Loucy (cell line): Measurements from ENCODE around the gene RNF182.

Source experiments
- H2AFZ ChIP-seq: fragments of 200-600 bp; sonication (generic); 2 replicates; pipeline ENCODE4 v1.6.0; 2016; ENCODE audit warnings: antibody characterized with exemption, mild to moderate bottlenecking, low read length, moderate library complexity
- H3F3A ChIP-seq: fragments of 200-600 bp; 2 replicates; pipeline ENCODE4 v1.6.0; 2016; ENCODE audit warnings: antibody characterized with exemption, low read depth, mild to moderate bottlenecking
- H3K27me3 ChIP-seq: fragments of 200-600 bp; sonication (generic); 2 replicates; pipeline ENCODE4 v1.6.1; 2014; ENCODE audit warnings: low read length, mild to moderate bottlenecking; ENCODE audit not compliant: insufficient read depth, poor library complexity, severe bottlenecking
- H3K36me3 ChIP-seq: fragments of 200-600 bp; sonication (generic); 2 replicates; pipeline ENCODE4 v1.6.1; 2016; ENCODE audit warnings: low read length; ENCODE audit not compliant: insufficient read depth
- H3K4me1 ChIP-seq: fragments of 200-600 bp; sonication (generic); 2 replicates; pipeline ENCODE4 v1.5.1; 2014; ENCODE audit warnings: low read length, mild to moderate bottlenecking; ENCODE audit not compliant: insufficient read depth, poor library complexity, severe bottlenecking
- H3K4me2 ChIP-seq: fragments of 200-600 bp; sonication (generic); 2 replicates; pipeline ENCODE4 v1.6.0; 2014; ENCODE audit warnings: antibody characterized with exemption, low read length, low read depth, mild to moderate bottlenecking; ENCODE audit not compliant: poor library complexity, severe bottlenecking
- H3K4me3 ChIP-seq: fragments of 200-600 bp; sonication (generic); 2 replicates; pipeline ENCODE4 v1.5.1; 2014; ENCODE audit warnings: low read length, mild to moderate bottlenecking, mixed read lengths; ENCODE audit not compliant: poor library complexity, severe bottlenecking
- H3K79me2 ChIP-seq: fragments of 200-600 bp; sonication (generic); 2 replicates; pipeline ENCODE4 v1.6.1; 2014; ENCODE audit warnings: low read length; ENCODE audit not compliant: insufficient read depth
- H3K9ac ChIP-seq: fragments of 200-600 bp; sonication (generic); 2 replicates; pipeline ENCODE4 v1.6.0; 2014; ENCODE audit warnings: mild to moderate bottlenecking, low read depth, low read length, moderate library complexity; ENCODE audit not compliant: poor library complexity, severe bottlenecking
- H3K9me2 ChIP-seq: fragments of 200-600 bp; sonication (generic); replicated peaks from 2 replicates; pipeline ENCODE4 v1.6.1; 2016; ENCODE audit warnings: low read depth, low read length, mixed read lengths
- H3K9me3 ChIP-seq: fragments of 200-600 bp; sonication (generic); 2 replicates; pipeline ENCODE4 v1.6.1; 2014; ENCODE audit warnings: mild to moderate bottlenecking, antibody characterized with exemption, low read length, low read depth; ENCODE audit not compliant: insufficient read depth
- H4K20me1 ChIP-seq: fragments of 200-600 bp; sonication (generic); 2 replicates; pipeline ENCODE4 v1.6.0; 2014; ENCODE audit warnings: antibody characterized with exemption, low read length, mild to moderate bottlenecking; ENCODE audit not compliant: insufficient read depth, poor library complexity, severe bottlenecking
- EZH2phosphoT487 ChIP-seq: fragments of 200-600 bp; IDR thresholded peaks from 2 replicates; pipeline ENCODE4 v1.6.1; 2018; ENCODE audit warnings: antibody characterized with exemption, mild to moderate bottlenecking, moderate library complexity, borderline replicate concordance
- TF ChIP-seq, protein P1 (sequence below): fragments of 200-600 bp; sonication (generic); conservative IDR thresholded peaks from 2 replicates; pipeline ENCODE4 v1.5.1; 2014; ENCODE audit warnings: mild to moderate bottlenecking, antibody characterized with exemption, low read length

RNF182 gene

DNA sequence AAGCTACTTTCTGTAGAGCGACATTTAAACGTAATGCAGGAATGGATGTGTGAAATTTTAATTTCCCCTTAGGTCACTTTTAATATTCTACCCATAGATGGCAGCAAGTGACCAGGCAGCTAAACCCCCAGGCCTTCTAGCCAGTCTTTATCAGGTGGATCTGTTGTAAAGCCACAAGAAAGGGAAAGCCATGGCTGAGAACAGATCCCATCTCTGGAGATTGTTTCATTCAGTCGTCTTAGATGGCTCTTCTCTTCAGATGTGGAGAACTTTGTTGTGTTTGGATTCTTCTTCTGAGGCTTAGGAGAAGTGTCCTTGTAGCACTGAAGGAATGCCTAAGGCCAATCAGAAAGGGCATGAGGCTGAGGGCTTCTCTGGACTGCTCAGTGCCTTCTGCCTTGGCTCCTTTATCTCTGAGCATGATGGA is 15.8 kb upstream of the RNF182 start:
- peaks cover 5% of the 10 kb centered on the region for H3K27me3 ChIP-seq
- H3K79me2 ChIP-seq = no peaks in the 10 kb centered on the region
- H3K36me3 ChIP-seq = no peaks in the 10 kb centered on the region
- H3K4me2 ChIP-seq = peak overlapping the region; percentile 1
- TF ChIP-seq, protein P1, sequence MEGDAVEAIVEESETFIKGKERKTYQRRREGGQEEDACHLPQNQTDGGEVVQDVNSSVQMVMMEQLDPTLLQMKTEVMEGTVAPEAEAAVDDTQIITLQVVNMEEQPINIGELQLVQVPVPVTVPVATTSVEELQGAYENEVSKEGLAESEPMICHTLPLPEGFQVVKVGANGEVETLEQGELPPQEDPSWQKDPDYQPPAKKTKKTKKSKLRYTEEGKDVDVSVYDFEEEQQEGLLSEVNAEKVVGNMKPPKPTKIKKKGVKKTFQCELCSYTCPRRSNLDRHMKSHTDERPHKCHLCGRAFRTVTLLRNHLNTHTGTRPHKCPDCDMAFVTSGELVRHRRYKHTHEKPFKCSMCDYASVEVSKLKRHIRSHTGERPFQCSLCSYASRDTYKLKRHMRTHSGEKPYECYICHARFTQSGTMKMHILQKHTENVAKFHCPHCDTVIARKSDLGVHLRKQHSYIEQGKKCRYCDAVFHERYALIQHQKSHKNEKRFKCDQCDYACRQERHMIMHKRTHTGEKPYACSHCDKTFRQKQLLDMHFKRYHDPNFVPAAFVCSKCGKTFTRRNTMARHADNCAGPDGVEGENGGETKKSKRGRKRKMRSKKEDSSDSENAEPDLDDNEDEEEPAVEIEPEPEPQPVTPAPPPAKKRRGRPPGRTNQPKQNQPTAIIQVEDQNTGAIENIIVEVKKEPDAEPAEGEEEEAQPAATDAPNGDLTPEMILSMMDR = peak; percentile 92
- no peak for TF ChIP-seq EZH2phosphoT487
- H3K4me1 ChIP-seq = peaks cover 4% of the 10 kb centered on the region
- H3K4me3 ChIP-seq = no peak overlapping the region
- H3F3A ChIP-seq = no peaks in the 10 kb centered on the region
- no peaks in the 10 kb centered on the region for H3K9me2 ChIP-seq
- H3K9ac ChIP-seq = no peak overlapping the region
- H4K20me1 ChIP-seq = no peaks in the 10 kb centered on the region
- H3K9me3 ChIP-seq = no peaks in the 10 kb centered on the region
- 0 out of 2 replicates have a peak overlapping the region, but pooled peaks have one; percentile 19 for H2AFZ ChIP-seq

DNA sequence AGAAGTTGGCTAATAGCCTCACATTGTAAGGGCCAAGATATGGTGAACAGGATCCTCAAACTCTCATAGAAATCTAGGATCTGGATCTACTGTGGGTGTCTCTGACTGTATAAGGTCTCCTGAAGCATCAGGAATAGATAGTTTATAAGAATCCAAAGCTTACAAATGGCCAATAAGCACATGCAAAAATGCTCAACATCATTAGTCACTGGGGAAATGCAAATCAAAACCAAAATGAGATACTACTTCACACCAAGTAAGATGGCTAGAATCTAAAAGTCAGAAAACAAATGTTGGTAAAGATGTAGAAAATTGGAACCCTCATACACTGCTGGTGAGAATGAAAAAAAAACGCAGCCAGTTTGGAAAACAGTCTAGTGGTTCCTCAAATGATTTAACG is 14.3 kb upstream of the RNF182 start:
- no peak overlapping the region for H2AFZ ChIP-seq
- H4K20me1 ChIP-seq = no peaks in the 10 kb centered on the region
- H3K4me2 ChIP-seq = no peak overlapping the region
- H3K4me1 ChIP-seq = peaks cover 4% of the 10 kb centered on the region
- H3F3A ChIP-seq = no peaks in the 10 kb centered on the region
- no peaks in the 10 kb centered on the region for H3K79me2 ChIP-seq
- no peak overlapping the region for H3K9ac ChIP-seq
- no peaks in the 10 kb centered on the region for H3K36me3 ChIP-seq
- TF ChIP-seq, protein P1 = no peak
- no peak for TF ChIP-seq EZH2phosphoT487
- no peak overlapping the region for H3K4me3 ChIP-seq
- no peaks in the 10 kb centered on the region for H3K9me2 ChIP-seq
- H3K27me3 ChIP-seq = no peaks in the 10 kb centered on the region
- no peaks in the 10 kb centered on the region for H3K9me3 ChIP-seq

GRCh38 chr6:13911337-13911736 is 13.4 kb upstream of the RNF182 start:
- no peak overlapping the region for H2AFZ ChIP-seq
- H3K79me2 ChIP-seq = no peaks in the 10 kb centered on the region
- H3K27me3 ChIP-seq = no peaks in the 10 kb centered on the region
- no peak overlapping the region for H3K4me3 ChIP-seq
- no peaks in the 10 kb centered on the region for H3K9me2 ChIP-seq
- peaks cover 12% of the 10 kb centered on the region for H3K4me1 ChIP-seq
- H3K36me3 ChIP-seq = no peaks in the 10 kb centered on the region
- no peaks in the 10 kb centered on the region for H3F3A ChIP-seq
- no peaks in the 10 kb centered on the region for H3K9me3 ChIP-seq
- TF ChIP-seq, protein P1 = no peak
- no peak for TF ChIP-seq EZH2phosphoT487
- no peak overlapping the region for H3K9ac ChIP-seq
- H3K4me2 ChIP-seq = no peak overlapping the region
- H4K20me1 ChIP-seq = no peaks in the 10 kb centered on the region
